Lower leg skin (tissue), 3 donors: ENCODE results near the gene RAI2.

Experiments used
- CTCF ChIP-seq, 3 donors: fragments of 450-650 bp; IDR thresholded peaks; one replicate each; pipeline ENCODE4 v1.5.1; 2016; ENCODE audit warnings: antibody characterized with exemption in 3 of 3, mild to moderate bottlenecking in 3 of 3, moderate library complexity in 2 of 3
- POLR2A ChIP-seq, 2 donors: fragments of 450-650 bp; IDR thresholded peaks; one replicate each; pipeline ENCODE4 v1.6.1; 2016 to 2017; ENCODE audit warnings: antibody characterized with exemption in 2 of 2, mild to moderate bottlenecking in 1 of 2, moderate library complexity in 1 of 2

DNA sequence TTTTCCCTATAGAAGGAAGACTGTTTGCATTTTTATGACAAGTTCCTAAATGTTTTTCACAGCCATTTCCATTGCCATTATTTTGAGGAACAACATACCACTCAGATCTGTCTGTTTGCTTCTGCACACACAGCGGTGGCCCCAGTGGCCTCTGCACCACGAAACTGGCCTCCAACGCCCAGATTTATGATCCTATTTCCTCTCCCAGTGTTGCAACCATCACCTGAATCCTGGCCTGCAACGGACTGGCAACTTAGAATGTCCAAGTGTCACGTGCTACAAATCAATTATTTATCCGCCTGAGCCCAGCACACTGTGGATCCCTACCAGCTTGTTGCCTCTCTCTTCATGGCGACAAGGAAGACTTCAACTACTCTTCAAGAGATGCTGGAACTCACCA lies 9.2 kb downstream of the RAI2 start:
- no peak for TF ChIP-seq CTCF (IDR thresholded peaks at IDR 0.05)
- no peak for TF ChIP-seq POLR2A (IDR thresholded peaks at IDR 0.05)
